Measurements from ENCODE around the gene LINGO1.

DNA sequence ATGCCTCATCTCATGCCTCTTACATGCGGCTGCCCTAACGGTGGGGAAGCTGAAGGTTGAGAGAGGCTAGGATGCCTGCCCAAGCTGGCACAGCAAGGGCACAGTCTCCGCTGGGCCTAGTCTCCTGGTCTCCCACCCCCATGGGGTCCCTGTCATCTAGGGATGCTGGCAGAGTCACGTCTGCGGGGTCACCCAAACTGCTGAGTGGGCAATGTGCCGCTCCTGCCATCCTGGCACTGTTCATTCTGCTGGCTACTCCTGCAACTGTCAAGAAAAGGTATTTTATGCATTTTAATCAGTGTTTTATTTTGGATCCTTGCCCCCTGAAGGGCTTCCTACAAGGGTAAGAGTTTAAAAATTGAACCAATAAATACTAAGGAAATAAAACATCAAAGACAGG, 12.8 kb downstream of the LINGO1 start:
- TF ChIP-seq CTCF (IDR thresholded peaks at IDR 0.05) (no peak), ZFX (IDR thresholded peaks at IDR 0.05; ENCODE audit: borderline replicate concordance) (no peak)

Data from 22Rv1 (cell line).